GM13977 (cell line): ENCODE measurements around the gene PEX19.
A peak's percentile ranks its signal among the peaks of the same experiment; 100 is the strongest.
"Not testable (repeated sequence)": the region's sequence is repeated elsewhere in the genome, so short reads cannot be mapped to it uniquely, and the experiment has no call there.

Experiments used
- DNase-seq: peaks from one replicate; pipeline ENCODE4 v3.0.0; 2012; ENCODE audit warnings: low spot score
- CTCF ChIP-seq: IDR thresholded peaks from 2 replicates; pipeline ENCODE4 v1.5.1; 2012; ENCODE audit warnings: mild to moderate bottlenecking, control low read depth; ENCODE audit not compliant: insufficient read depth; ENCODE audit errors: extremely low read depth, missing control alignments
- in situ Hi-C: fragments of 300-500 bp; cut with MboI; formaldehyde crosslinking; loops from one replicate; pipeline ENCODE4 v1.12.0; 2022; ENCODE audit warnings: low sequenced_read_pairs, low pct_unique_long_range_greater_than_20kb, mixed read lengths, inconsistent platforms; ENCODE audit not compliant: unreplicated experiment

Gene PEX19

GRCh38 chr1:160296036-160296435 lies 11.1 kb upstream of the PEX19 start:
- no peak for DNase-seq
- TF ChIP-seq CTCF, result no peak
- in situ Hi-C loops, result loop anchor here (10.0 kb wide), 1 partner anchor 101 kb away; the partner anchor contains the start of gene CASQ1

GRCh38 chr1:160293020-160293968 lies 8.4 kb upstream of the PEX19 start:
- in situ Hi-C loops, result loop anchor here (10.0 kb wide), 1 partner anchor 98 kb away; the partner anchor contains the start of gene CASQ1
- no peak for DNase-seq
- no peak for TF ChIP-seq CTCF

GRCh38 chr1:160291248-160292220 lies 6.6 kb upstream of the PEX19 start:
- DNase-seq, result peak; percentile 57
- TF ChIP-seq CTCF, result peak; percentile 70
- in situ Hi-C loops, result loop anchor here (10.0 kb wide), 1 partner anchor 97 kb away; the partner anchor contains the start of gene CASQ1

- in situ Hi-C loops, DNase-seq: not testable (repeated sequence)
Observed at GRCh38 chr1:160287769-160288168, 2.8 kb upstream of the PEX19 start.

GRCh38 chr1:160285506-160285905 lies 573 bp upstream of the PEX19 start:
- no peak for DNase-seq
- in situ Hi-C loops, result no loop called here
- no peak for TF ChIP-seq CTCF

GRCh38 chr1:160284220-160284781 lies 632 bp downstream of the PEX19 start:
- no peak for TF ChIP-seq CTCF
- in situ Hi-C loops, result no loop called here
- DNase-seq, result no peak
